Measurements from ENCODE around the gene TNFAIP8L1.

DNA sequence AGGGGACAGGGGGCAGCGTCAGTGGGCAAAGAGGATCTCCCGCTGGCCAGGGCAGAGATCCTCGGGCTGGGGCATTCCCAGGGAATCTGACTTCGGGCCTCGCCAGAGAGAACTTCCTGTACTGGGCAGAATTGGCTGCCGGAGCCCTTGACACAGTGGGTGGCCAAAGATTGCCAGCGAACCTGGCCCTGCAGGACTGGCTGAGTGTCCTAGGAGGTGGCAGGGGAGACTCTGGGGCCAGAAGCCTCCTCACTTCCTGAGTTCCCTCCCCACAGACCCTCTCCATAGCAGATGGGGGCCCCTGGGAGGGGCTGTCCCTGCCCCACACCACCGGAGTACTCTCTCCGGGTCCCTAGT is 65.0 kb downstream of the TNFAIP8L1 start:
- TF ChIP-seq ATF2 (tag by site-specific recombination; IDR thresholded peaks at IDR 0.05; ENCODE audit: low read depth) (no peak), ZNF830 (tag by site-specific recombination; IDR thresholded peaks at IDR 0.05; ENCODE audit: low read depth) (no peak), CTCF (tag by site-specific recombination; IDR thresholded peaks at IDR 0.05) (no peak), ZNF274 (IDR thresholded peaks at IDR 0.05; ENCODE audit: low read length) (no peak), ZNF274 (tag by site-specific recombination; IDR thresholded peaks at IDR 0.05; ENCODE audit: borderline replicate concordance) (no peak), ZBTB10 (tag by site-specific recombination; IDR thresholded peaks at IDR 0.05) (no peak), ZNF555 (tag by site-specific recombination; conservative IDR thresholded peaks at IDR 0.05) (no peak), ZNF121 (tag by site-specific recombination; IDR thresholded peaks at IDR 0.05) (no peak), SP3 (tag by site-specific recombination; IDR thresholded peaks at IDR 0.05) (no peak)
- TF ChIP-seq, protein P1, sequence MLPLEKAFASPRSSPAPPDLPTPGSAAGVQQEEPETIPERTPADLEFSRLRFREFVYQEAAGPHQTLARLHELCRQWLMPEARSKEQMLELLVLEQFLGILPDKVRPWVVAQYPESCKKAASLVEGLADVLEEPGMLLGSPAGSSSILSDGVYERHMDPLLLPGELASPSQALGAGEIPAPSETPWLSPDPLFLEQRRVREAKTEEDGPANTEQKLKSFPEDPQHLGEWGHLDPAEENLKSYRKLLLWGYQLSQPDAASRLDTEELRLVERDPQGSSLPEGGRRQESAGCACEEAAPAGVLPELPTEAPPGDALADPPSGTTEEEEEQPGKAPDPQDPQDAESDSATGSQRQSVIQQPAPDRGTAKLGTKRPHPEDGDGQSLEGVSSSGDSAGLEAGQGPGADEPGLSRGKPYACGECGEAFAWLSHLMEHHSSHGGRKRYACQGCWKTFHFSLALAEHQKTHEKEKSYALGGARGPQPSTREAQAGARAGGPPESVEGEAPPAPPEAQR (tag by site-specific recombination; IDR thresholded peaks at IDR 0.05) = no peak

All from HEK293 (cell line).